Measurements from ENCODE around the gene SMG7.

DNA sequence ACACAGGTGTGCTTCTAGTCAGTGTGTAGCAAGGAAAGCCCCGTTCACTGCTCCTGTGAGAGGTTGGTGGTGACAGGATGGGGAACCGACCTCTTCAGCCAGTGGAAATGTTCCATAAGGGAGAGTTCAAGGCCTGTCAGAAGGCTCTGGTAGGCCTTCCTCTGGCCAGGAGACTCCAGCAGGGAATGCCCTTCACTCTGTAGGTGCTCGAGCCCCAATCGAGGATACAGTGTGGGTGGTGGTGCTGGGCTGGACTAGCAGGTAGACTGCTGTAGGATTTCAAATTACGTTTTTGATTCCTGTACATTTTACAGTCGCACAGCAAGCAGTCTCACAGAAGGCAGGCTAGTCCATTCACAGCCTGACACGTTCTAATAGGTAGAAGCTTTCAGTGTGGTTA, 80.1 kb downstream of the SMG7 start:
- TF ChIP-seq, protein P1, sequence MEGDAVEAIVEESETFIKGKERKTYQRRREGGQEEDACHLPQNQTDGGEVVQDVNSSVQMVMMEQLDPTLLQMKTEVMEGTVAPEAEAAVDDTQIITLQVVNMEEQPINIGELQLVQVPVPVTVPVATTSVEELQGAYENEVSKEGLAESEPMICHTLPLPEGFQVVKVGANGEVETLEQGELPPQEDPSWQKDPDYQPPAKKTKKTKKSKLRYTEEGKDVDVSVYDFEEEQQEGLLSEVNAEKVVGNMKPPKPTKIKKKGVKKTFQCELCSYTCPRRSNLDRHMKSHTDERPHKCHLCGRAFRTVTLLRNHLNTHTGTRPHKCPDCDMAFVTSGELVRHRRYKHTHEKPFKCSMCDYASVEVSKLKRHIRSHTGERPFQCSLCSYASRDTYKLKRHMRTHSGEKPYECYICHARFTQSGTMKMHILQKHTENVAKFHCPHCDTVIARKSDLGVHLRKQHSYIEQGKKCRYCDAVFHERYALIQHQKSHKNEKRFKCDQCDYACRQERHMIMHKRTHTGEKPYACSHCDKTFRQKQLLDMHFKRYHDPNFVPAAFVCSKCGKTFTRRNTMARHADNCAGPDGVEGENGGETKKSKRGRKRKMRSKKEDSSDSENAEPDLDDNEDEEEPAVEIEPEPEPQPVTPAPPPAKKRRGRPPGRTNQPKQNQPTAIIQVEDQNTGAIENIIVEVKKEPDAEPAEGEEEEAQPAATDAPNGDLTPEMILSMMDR (IDR thresholded peaks at IDR 0.05; ENCODE audit: extremely low read depth in 1 of 2, insufficient read depth in 1 of 2, low read depth in 1 of 2, low read length in 2 of 2): no peak
- TF ChIP-seq, protein P2, sequence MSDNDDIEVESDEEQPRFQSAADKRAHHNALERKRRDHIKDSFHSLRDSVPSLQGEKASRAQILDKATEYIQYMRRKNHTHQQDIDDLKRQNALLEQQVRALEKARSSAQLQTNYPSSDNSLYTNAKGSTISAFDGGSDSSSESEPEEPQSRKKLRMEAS (IDR thresholded peaks at IDR 0.05; ENCODE audit: insufficient read depth, insufficient read length): no peak
- TF ChIP-seq EZH2 (IDR thresholded peaks at IDR 0.05; ENCODE audit: borderline replicate concordance, low read depth, low read length, severe bottlenecking) (no peak), POLR2AphosphoS5 (IDR thresholded peaks at IDR 0.05; ENCODE audit: insufficient read depth, low read depth, low read length) (no peak), JUN (IDR thresholded peaks at IDR 0.05; ENCODE audit: borderline replicate concordance, insufficient read depth, insufficient read length, low read depth) (no peak), POLR2A (IDR thresholded peaks at IDR 0.05; ENCODE audit: low read depth, low read length) (no peak), FOS (IDR thresholded peaks at IDR 0.05; ENCODE audit: borderline replicate concordance, insufficient read depth, low read length) (no peak)
